Measurements from ENCODE around the gene LUC7L. TPM values are rescaled to one million over a fixed set of nuclear protein-coding genes. Genes with fewer than 3 reads are reported as not detected.

The LUC7L gene
- total and polyA plus RNA-seq, 9 donors, result 56.6 to 112 (median 73.5) TPM

DNA sequence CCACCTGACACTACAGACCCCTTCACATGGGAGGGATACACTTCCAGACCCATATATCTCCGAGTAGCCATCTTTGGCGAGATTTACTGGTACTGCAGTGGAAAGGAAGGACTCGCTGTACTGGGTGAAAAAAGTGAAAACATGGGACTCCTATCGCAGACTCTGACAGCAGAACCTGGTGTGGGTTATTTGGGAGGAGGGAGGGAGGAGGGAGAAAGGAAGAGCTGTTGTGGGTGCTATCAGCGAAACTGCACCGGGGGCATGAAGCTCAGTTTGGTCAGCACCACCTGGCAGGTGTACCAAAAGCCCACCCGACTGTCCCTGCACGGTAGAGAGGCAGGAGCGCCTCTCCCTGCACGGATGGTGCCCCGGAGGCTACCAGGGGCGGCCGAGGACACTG lies 44.0 kb downstream of the LUC7L start:
- TF ChIP-seq EP300 (IDR thresholded peaks at IDR 0.05) (no peak), POLR2A (IDR thresholded peaks at IDR 0.05) (no peak)
- TF ChIP-seq, protein P1, sequence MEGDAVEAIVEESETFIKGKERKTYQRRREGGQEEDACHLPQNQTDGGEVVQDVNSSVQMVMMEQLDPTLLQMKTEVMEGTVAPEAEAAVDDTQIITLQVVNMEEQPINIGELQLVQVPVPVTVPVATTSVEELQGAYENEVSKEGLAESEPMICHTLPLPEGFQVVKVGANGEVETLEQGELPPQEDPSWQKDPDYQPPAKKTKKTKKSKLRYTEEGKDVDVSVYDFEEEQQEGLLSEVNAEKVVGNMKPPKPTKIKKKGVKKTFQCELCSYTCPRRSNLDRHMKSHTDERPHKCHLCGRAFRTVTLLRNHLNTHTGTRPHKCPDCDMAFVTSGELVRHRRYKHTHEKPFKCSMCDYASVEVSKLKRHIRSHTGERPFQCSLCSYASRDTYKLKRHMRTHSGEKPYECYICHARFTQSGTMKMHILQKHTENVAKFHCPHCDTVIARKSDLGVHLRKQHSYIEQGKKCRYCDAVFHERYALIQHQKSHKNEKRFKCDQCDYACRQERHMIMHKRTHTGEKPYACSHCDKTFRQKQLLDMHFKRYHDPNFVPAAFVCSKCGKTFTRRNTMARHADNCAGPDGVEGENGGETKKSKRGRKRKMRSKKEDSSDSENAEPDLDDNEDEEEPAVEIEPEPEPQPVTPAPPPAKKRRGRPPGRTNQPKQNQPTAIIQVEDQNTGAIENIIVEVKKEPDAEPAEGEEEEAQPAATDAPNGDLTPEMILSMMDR (IDR thresholded peaks at IDR 0.05), result no peak
- H3K4me1 ChIP-seq (ENCODE audit: insufficient read depth), result peaks cover 8% of the 10 kb centered on the region
- no peaks in the 10 kb centered on the region for H3K27me3 ChIP-seq
- DNase-seq, result no peak
- 40 to 58% (median 53%) methylated on average over 12 to 13 of the region's 13 CpGs for WGBS, 3 donors
- H3K4me3 ChIP-seq, result no peak overlapping the region
- no peak overlapping the region for H3K27ac ChIP-seq
- H3K9me3 ChIP-seq, result no peaks in the 10 kb centered on the region
- H3K36me3 ChIP-seq, result no peaks in the 10 kb centered on the region
- intact Hi-C loops (cut with DNase I), result no loop called here

DNA sequence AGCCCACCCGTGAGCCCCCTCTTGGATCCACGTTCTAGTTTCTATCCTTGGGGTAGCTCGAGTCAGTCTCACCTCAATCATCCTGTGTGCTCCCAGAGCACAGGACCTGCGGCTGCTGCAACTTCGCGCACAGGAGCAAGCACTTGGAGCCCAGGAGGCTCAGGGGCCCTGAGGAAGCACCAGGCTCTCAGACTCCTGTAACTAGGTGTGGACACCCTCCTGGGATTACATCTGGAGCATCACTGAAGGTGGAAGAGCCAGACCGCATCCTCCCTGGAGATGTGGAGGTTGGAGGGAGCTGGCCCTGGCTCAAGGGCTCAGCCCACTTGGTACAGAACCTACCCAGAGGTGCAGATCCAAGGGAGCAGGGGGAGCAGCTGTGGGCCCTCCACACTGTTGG lies 46.2 kb downstream of the LUC7L start:
- intact Hi-C loops (cut with DNase I), result loop anchor here in 1 of 4 donors (5.0 kb wide), 1 partner anchor 76 kb away; no protein-coding TSS in a partner anchor
- H3K27ac ChIP-seq, result no peak overlapping the region
- no peaks in the 10 kb centered on the region for H3K36me3 ChIP-seq
- H3K4me1 ChIP-seq (ENCODE audit: insufficient read depth), result peaks cover 8% of the 10 kb centered on the region
- TF ChIP-seq, protein P1 (IDR thresholded peaks at IDR 0.05), result no peak
- TF ChIP-seq EP300 (IDR thresholded peaks at IDR 0.05), result no peak
- no peak for TF ChIP-seq POLR2A (IDR thresholded peaks at IDR 0.05)
- no peaks in the 10 kb centered on the region for H3K9me3 ChIP-seq
- WGBS, 3 donors, result 52 to 63% (median 59%) methylated on average over 7 of the region's 7 CpGs
- no peak overlapping the region for H3K4me3 ChIP-seq
- no peak for DNase-seq
- no peaks in the 10 kb centered on the region for H3K27me3 ChIP-seq

DNA sequence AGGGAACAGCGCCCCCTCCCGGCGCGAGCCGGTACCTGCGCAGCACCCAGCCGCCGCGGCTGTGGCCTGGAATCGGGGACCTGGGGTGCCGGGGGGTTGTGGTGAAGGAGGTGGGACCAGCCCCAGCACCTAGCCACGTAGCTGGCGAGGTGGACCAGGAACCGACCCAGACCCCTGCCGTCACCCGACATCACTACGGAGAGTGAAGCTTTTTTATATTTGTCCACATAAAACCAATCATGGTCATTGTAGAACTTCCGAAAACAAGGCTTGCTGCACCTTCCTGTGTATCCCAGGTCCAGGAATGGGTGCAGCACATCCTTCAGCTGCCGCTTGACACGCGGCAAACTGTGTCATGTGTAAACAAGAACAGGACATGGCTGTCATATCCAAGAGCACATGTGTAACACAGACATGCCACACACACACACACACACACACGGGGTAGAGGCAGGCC lies 47.7 kb downstream of the LUC7L start:
- Histone ChIP-seq H3K27ac (no peak overlapping the region), H3K4me1 (ENCODE audit: insufficient read depth) (peaks cover 8% of the 10 kb centered on the region), H3K4me3 (no peak overlapping the region), H3K36me3 (no peaks in the 10 kb centered on the region), H3K9me3 (no peaks in the 10 kb centered on the region), H3K27me3 (no peaks in the 10 kb centered on the region)
- DNase-seq, result peak in 1 of 5 donors; percentile 84
- TF ChIP-seq EP300 (IDR thresholded peaks at IDR 0.05) (no peak), POLR2A (IDR thresholded peaks at IDR 0.05) (no peak)
- TF ChIP-seq, protein P1 (IDR thresholded peaks at IDR 0.05), result peak; percentile 91 to 94 (median 94)
- 3 to 11% (median 8%) methylated on average over 17 to 22 of the region's 22 CpGs for WGBS, 3 donors
- intact Hi-C loops (cut with DNase I), result loop anchor here in 2 of 4 donors (2.0 to 5.0 kb wide), 2 partner anchors 74 to 75 kb away; no protein-coding TSS in a partner anchor

DNA sequence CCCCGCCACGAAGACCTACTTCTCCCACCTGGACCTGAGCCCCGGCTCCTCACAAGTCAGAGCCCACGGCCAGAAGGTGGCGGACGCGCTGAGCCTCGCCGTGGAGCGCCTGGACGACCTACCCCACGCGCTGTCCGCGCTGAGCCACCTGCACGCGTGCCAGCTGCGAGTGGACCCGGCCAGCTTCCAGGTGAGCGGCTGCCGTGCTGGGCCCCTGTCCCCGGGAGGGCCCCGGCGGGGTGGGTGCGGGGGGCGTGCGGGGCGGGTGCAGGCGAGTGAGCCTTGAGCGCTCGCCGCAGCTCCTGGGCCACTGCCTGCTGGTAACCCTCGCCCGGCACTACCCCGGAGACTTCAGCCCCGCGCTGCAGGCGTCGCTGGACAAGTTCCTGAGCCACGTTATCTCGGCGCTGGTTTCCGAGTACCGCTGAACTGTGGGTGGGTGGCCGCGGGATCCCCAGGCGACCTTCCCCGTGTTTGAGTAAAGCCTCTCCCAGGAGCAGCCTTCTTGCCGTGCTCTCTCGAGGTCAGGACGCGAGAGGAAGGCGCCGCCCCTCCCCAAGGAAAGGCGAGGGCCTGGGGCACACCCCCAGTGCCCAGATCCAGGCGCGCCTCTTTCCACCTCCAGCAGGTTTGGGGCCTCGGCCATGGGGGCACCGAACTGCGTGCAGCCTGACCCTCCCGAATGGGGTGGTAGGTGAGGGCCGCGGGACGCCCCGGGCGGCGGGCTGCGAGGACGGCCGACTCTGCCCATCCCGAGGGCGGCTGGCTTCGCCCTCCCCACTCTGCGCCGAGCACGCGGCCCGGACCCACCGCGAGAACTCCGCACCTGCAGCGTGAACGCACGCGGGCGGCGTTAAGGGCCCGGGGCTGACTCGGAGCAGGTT lies 48.3 kb downstream of the LUC7L start:
- H3K4me3 ChIP-seq, result peak overlapping the region; percentile 11
- peak; percentile 51 to 87 (median 74) for DNase-seq
- TF ChIP-seq POLR2A (IDR thresholded peaks at IDR 0.05) (no peak), EP300 (IDR thresholded peaks at IDR 0.05) (no peak)
- TF ChIP-seq, protein P1 (IDR thresholded peaks at IDR 0.05), result no peak
- WGBS, 3 donors, result 1% methylated on average over 62 to 89 of the region's 89 CpGs
- H3K4me1 ChIP-seq (ENCODE audit: insufficient read depth), result peaks cover 8% of the 10 kb centered on the region
- H3K27ac ChIP-seq, result no peak overlapping the region
- H3K9me3 ChIP-seq, result no peaks in the 10 kb centered on the region
- intact Hi-C loops (cut with DNase I), result loop anchor here in 2 of 4 donors (2.0 to 5.0 kb wide), 2 partner anchors 74 kb away; no protein-coding TSS in a partner anchor
- no peaks in the 10 kb centered on the region for H3K36me3 ChIP-seq
- H3K27me3 ChIP-seq, result no peaks in the 10 kb centered on the region

Data from ovary (tissue), 9 donors.